ENCODE results near the gene BCAN. TPM values are rescaled to one million over a fixed set of nuclear protein-coding genes. Genes with fewer than 3 reads are reported as not detected.

BCAN gene
- total and polyA plus RNA-seq, 2 of the 8 experiments (the other 6 are each of a cell fraction or from before 2014, with no cell fraction given), result 4.5 to 24.0 TPM

DNA sequence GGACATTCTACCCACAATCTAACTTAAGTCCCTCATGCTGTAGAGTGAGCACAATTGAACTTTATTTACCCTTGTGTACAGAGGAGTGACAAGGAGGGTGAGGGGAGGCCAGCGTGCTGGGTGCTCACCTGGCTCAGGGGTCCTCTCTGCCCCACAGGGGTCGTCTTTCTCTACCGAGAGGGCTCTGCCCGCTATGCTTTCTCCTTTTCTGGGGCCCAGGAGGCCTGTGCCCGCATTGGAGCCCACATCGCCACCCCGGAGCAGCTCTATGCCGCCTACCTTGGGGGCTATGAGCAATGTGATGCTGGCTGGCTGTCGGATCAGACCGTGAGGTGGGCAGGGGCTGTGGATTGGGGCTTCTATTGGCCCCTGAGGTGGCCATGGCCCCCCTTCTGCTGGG is 5.4 kb downstream of the BCAN start:
- no peak overlapping the region for H3K4ac ChIP-seq (replicated peaks; ENCODE audit: insufficient read length, low read depth, low read length)
- POLR2A ChIA-PET (ENCODE audit: partially characterized antibody), result interaction anchor here (2.3 to 4.5 kb wide), 2 partner anchors 20 to 45 kb away, joined by 5 to 15 read pairs; no protein-coding TSS in a partner anchor
- H3K4me3 ChIP-seq (ENCODE audit: extremely low read depth in 1 of 4, insufficient read depth in 2 of 4, low read depth in 3 of 4, low read length in 4 of 4), result no peak overlapping the region
- H4K20me1 ChIP-seq (replicated peaks in 1 of 2; ENCODE audit: control insufficient read depth in 1 of 2, insufficient read depth in 2 of 2, low read length in 2 of 2), result peaks cover 0 to 6% of the 10 kb centered on the region in 2 experiments
- DNase-seq (ENCODE audit: low read depth in 1 of 2, low spot score in 2 of 2) (no peak), FAIRE-seq (no peak)
- no peak overlapping the region; the same call in 1 of the 2 replicates for H2AK5ac ChIP-seq (ENCODE audit: low read depth, low read length)
- peaks cover 7 to 53% (median 38%) of the 10 kb centered on the region in 4 experiments for H3K27me3 ChIP-seq (replicated peaks in 1 of 4; ENCODE audit: control insufficient read depth in 3 of 4, extremely low read depth in 1 of 4, insufficient read depth in 3 of 4, low read length in 3 of 4)
- no peak overlapping the region for H2BK5ac ChIP-seq (ENCODE audit: low read depth, low read length)
- 93% methylated on average over 10 of the region's 10 CpGs; no CpG with 5 or more reads in 1 of the 2 experiments for WGBS, 2 experiments (ENCODE audit: extremely low coverage in 1 of 2, insufficient coverage in 1 of 2, insufficient read length in 1 of 2, insufficient replicate concordance in 2 of 2, low coverage in 1 of 2, low lambda C conversion rate in 2 of 2, missing lambda C conversion rate in 1 of 2)
- no peaks in the 10 kb centered on the region for H3K79me1 ChIP-seq (ENCODE audit: low read depth, low read length)
- H3K79me2 ChIP-seq (ENCODE audit: control insufficient read depth in 1 of 2, insufficient read depth in 2 of 2, low read length in 2 of 2), result no peaks in the 10 kb centered on the region
- no peak overlapping the region for H4K91ac ChIP-seq (replicated peaks; ENCODE audit: insufficient read length, low read length)
- H3K23ac ChIP-seq (ENCODE audit: insufficient read length), result no peak overlapping the region
- no peak overlapping the region for H3K56ac ChIP-seq (replicated peaks; ENCODE audit: insufficient read length, low read depth, low read length)
- H2BK15ac ChIP-seq (ENCODE audit: low read length), result no peak overlapping the region
- H2BK20ac ChIP-seq (ENCODE audit: low read length), result no peak overlapping the region
- H2AFZ ChIP-seq (ENCODE audit: low read length), result no peak overlapping the region
- H3K9ac ChIP-seq (replicated peaks in 1 of 4; ENCODE audit: extremely low read depth in 1 of 4, low read depth in 3 of 4, low read length in 3 of 4), result no peak overlapping the region
- peaks cover 7 to 13% (median 9%) of the 10 kb centered on the region in 4 experiments for H3K4me1 ChIP-seq (replicated peaks in 1 of 4; ENCODE audit: control insufficient read depth in 3 of 4, insufficient read depth in 4 of 4, low read length in 3 of 4)
- no peaks in the 10 kb centered on the region for H3K9me3 ChIP-seq (ENCODE audit: insufficient read depth in 2 of 2, low read depth in 1 of 2, low read length in 1 of 2)
- no peak overlapping the region for H2BK120ac ChIP-seq (replicated peaks; ENCODE audit: low read depth, low read length)
- CTCF ChIA-PET (ENCODE audit: partially characterized antibody), result interaction anchor here (0.6 to 43.0 kb wide), 7 partner anchors 13 to 147 kb away, joined by 3 to 868 read pairs (median 14); partner anchors contain the start of genes HAPLN2, MEF2D, NAXE and NES
- no peak overlapping the region for H4K5ac ChIP-seq (ENCODE audit: insufficient read length, low read depth, low read length)
- no peak overlapping the region for H3K14ac ChIP-seq (ENCODE audit: insufficient read length)
- H3K27ac ChIP-seq (ENCODE audit: low read depth, low read length), result no peak overlapping the region
- H3K23me2 ChIP-seq (ENCODE audit: low read depth, low read length), result peaks cover 4% of the 10 kb centered on the region; the same call in 1 of the 2 replicates
- no peaks in the 10 kb centered on the region for H3K36me3 ChIP-seq (ENCODE audit: control insufficient read depth in 2 of 4, insufficient read depth in 4 of 4, low read length in 3 of 4)
- H4K8ac ChIP-seq (ENCODE audit: extremely low read depth, insufficient read depth, low read length), result no peak overlapping the region
- no peak overlapping the region for H2BK12ac ChIP-seq (ENCODE audit: low read depth, low read length)
- peak overlapping the region in 1 of 2 experiments; percentile 65; a peak in 2 of 4 replicates for H3K4me2 ChIP-seq (ENCODE audit: insufficient read depth in 1 of 2, low read depth in 2 of 2, low read length in 2 of 2)
- H3K18ac ChIP-seq (ENCODE audit: extremely low read depth, low read length), result no peak overlapping the region
- TF ChIP-seq POLR2A (IDR thresholded peaks at IDR 0.05; ENCODE audit: control extremely low read depth in 1 of 2, low read depth in 2 of 2, low read length in 2 of 2), result no peak
- TF ChIP-seq RNF2 (IDR thresholded peaks at IDR 0.05; ENCODE audit: borderline replicate concordance, low read depth, low read length, missing control alignments, poor library complexity, severe bottlenecking), result no peak
- no peak for TF ChIP-seq RFX5 (IDR thresholded peaks at IDR 0.05; ENCODE audit: borderline replicate concordance, low read depth, low read length)
- no peak for TF ChIP-seq EGR1 (IDR thresholded peaks at IDR 0.05; ENCODE audit: borderline replicate concordance, low read depth, low read length)
- no peak for TF ChIP-seq SIN3A (conservative IDR thresholded peaks at IDR 0.05 in 1 of 2, IDR thresholded peaks at IDR 0.05 in 1 of 2; ENCODE audit: low read depth in 1 of 2, low read length in 2 of 2)
- TF ChIP-seq, protein P1, sequence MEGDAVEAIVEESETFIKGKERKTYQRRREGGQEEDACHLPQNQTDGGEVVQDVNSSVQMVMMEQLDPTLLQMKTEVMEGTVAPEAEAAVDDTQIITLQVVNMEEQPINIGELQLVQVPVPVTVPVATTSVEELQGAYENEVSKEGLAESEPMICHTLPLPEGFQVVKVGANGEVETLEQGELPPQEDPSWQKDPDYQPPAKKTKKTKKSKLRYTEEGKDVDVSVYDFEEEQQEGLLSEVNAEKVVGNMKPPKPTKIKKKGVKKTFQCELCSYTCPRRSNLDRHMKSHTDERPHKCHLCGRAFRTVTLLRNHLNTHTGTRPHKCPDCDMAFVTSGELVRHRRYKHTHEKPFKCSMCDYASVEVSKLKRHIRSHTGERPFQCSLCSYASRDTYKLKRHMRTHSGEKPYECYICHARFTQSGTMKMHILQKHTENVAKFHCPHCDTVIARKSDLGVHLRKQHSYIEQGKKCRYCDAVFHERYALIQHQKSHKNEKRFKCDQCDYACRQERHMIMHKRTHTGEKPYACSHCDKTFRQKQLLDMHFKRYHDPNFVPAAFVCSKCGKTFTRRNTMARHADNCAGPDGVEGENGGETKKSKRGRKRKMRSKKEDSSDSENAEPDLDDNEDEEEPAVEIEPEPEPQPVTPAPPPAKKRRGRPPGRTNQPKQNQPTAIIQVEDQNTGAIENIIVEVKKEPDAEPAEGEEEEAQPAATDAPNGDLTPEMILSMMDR (IDR thresholded peaks at IDR 0.05; ENCODE audit: control extremely low read depth in 1 of 3, insufficient read depth in 1 of 3, low read depth in 1 of 3, low read length in 3 of 3), result no peak
- TF ChIP-seq CEBPB (IDR thresholded peaks at IDR 0.05; ENCODE audit: low read depth, low read length), result no peak
- TF ChIP-seq TBP (IDR thresholded peaks at IDR 0.05; ENCODE audit: low read depth, low read length), result no peak
- TF ChIP-seq, protein P2, sequence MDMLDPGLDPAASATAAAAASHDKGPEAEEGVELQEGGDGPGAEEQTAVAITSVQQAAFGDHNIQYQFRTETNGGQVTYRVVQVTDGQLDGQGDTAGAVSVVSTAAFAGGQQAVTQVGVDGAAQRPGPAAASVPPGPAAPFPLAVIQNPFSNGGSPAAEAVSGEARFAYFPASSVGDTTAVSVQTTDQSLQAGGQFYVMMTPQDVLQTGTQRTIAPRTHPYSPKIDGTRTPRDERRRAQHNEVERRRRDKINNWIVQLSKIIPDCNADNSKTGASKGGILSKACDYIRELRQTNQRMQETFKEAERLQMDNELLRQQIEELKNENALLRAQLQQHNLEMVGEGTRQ (IDR thresholded peaks at IDR 0.05; ENCODE audit: low read length), result no peak
- no peak for TF ChIP-seq SP1 (IDR thresholded peaks at IDR 0.05; ENCODE audit: low read depth, low read length)

All from H1 (cell line).